ENCODE results near the gene SRRM3.
"Not testable (repeated sequence)": the region's sequence is repeated elsewhere in the genome, so short reads cannot be mapped to it uniquely, and the experiment has no call there.

Gene SRRM3

DNA sequence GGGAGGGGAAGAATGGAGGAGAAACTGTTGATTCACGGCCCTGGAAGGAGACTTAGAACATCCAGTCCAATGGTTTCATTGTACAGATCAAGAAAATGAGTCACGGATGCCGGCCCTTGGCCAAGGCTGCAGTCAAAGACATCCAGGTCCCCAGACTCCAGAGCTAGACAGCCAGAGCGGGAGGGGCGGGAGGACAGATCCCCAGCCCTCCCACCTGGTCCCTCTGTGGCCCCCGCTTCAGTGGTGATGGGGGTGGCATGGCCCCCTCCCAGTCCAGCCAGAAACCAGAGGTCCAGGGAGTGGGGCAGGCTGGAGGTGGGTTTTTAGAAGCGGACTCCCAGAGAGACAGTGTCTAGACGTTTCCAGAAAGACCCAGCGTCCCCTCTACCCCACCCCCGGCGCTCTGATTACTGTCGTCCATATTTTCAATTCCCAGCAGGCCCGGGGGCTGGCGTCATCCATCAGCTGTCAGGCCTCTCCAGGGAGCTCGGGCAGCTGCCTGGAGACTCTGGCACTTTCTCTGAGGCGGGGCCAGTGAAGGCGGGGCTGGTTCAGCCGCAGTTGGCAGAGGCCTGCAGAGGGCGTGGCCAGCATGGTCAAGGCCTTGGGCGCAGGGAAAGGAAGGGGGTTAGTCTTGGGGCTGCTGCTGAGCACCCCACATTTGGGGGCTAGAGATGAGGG is 92.8 kb downstream of the SRRM3 start:
- DNase-seq = no peak

DNA sequence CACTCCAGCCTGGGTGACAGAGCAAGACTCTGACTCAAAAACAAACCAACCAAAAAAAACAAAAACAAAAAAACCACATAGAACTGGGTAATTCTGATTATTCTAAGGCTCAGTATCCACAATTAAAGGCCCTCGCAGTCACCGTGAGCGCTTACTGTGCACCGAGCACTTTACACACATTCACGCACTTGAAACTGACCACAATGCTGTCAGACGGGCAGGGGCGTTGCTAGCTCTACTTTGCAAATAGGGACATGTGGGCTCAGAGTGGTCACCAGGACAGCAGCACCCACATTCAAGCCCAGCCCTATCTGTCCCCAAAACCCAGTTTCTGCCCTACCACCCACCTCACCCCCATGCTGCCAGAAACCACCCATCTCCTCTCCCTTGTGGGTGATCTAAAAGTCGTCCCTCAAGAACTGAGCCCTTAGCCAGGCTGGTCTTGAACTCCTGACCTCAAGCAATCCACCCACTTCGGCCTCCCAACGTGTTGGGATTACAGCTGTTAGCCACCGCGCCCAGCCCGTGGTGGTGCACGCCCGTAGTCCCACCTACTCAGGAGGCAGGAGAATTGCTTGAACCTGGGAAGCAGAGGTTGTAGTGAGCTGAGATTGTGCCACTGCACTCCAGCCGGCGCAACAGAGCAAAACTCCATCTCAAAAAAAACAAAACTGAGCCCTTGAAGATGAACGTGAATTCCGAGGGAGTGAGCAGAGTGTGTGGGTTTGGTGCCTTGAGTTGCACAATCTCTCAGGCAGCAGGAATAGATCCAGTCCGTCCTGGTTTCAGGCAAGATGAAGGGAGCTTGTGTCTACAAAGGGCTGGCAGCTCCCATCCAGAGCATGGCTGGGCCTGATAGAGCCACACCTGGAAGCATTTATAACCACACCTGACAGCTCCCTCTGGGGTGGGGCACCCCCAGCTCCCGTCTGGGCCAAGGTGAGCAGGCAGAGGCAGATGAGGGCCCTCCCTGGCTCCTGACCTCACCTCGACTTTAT is 95.3 kb downstream of the SRRM3 start:
- no peak for DNase-seq

DNA sequence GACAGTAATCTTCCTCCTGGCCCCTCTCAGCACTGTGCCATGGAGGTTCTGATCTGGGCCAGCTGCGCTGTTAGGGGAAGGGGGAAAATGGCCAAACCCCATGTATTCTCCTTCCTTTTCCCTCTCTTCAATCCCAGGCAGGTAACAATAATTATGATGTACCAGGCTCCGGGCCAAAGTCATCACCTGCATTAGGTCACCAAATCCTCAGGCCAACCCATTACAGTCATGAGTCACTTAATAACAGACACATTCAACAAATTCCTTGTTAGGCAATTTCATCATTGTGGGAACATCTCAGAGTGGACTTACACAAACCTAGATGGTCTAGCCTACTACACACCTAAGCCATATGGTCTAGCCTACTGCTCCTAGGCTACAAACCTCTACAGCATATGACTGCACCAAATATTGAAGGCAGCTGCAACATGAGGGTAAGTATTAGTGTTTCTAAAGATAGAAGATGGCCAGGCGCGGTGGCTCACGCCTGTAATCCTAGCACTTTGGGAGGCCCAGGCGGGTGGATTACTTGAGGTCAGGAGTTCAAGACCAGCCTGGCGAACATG is 98.6 kb downstream of the SRRM3 start:
- DNase-seq = no peak

DNA sequence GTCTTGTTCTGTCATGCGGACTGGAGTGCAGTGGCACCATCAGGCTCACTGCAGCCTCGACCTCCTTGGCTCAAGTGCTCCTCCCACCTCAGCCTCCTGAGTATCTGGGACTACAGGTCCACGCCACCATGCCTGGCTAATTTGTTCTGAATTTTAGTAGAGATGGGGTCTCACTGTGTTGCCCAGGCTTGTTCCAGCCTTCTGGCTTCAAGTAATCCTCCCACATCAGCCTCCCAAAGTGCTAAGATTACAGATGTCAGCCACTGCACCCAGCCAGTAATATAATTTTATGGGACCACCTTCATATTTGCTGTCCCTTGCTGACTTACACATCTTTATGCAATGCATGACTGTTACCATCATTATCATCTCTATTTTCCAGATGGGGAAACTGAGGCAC is 99.3 kb downstream of the SRRM3 start:
- no peak for DNase-seq

DNA sequence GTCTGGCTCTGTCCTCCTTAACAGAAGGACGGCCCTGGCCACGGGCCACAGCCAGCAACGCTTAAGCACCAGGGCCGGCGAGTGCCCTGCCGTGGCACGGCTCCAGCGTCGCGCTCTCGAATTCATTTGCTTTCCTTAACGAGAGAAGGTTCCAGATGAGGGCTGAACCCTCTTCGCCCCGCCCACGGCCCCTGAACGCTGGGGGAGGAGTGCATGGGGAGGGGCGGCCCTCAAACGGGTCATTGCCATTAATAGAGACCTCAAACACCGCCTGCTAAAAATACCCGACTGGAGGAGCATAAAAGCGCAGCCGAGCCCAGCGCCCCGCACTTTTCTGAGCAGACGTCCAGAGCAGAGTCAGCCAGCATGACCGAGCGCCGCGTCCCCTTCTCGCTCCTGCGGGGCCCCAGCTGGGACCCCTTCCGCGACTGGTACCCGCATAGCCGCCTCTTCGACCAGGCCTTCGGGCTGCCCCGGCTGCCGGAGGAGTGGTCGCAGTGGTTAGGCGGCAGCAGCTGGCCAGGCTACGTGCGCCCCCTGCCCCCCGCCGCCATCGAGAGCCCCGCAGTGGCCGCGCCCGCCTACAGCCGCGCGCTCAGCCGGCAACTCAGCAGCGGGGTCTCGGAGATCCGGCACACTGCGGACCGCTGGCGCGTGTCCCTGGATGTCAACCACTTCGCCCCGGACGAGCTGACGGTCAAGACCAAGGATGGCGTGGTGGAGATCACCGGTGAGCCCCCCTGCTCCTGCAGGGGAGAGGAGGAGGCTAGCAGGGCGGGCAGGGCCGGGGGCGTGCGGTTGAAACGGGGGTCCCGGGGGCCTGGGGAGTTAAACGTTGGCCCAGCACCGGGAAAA is 100.9 kb downstream of the SRRM3 start, which contains the start of gene HSPB1:
Gene HSPB1 (plus strand): TSS at position 327 of the 855 bp plus-strand sequence. CDS start 40 bp downstream, at position 367.
- DNase-seq = peak; percentile 84

DNA sequence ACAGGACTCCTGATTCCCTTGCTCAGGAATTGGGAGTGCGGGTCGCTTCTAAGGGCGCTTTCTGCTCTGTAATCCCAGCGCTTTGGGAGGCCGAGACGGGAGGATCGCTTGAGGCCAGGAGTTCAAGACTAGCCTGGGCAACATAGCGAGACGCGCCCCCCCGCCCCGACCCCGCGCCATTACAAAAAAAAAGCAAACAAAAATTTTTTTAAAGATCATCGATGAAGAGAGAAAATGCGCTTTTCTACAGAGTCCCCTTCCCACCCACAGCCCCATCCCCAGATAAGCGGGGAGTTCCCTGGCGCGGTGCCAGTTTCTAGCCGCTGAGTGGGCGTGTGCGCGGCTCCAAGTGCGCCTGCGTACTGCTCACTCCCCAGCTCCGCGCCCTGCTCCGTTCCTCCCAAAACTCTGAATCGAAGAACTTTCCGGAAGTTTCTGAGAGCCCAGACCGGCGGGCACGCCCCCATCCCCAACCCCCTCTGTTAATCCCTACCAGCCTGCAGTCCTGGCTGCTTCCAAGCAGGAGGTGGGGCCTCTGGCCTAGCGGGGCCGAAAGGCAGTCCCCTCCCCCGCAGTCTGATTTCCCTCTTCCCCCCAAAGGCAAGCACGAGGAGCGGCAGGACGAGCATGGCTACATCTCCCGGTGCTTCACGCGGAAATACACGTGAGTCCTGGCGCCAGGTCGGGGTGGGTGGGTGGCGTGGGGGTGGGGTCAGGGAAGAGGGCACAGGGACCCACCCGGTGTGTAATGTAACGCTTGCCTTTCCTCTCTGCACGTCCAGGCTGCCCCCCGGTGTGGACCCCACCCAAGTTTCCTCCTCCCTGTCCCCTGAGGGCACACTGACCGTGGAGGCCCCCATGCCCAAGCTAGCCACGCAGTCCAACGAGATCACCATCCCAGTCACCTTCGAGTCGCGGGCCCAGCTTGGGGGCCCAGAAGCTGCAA is 101.8 kb downstream of the SRRM3 start:
- DNase-seq = peak; percentile 87

DNA sequence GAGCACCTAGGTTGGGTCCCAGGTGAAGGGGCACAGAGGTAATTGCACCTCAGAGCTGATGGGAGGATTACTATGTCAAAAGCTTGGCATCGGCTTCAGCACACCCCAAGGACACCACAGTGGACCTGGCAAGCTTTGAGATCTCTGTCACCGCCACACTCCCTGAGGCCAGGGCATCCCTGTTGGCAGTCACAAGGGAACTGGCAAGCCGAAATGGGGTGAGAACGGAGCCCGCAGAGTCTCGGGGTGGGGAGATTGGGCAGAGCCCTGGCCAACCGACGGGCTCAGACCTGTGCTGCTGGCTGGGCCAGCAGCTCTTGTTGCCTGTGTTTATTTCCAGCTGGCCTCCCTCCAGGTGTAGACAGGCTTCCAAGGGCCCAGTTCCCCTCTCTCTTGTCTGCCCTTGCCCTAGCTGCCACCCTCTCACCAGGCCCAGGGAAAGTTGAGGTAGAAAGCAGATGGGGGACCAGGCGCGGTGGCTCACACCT is 103.2 kb downstream of the SRRM3 start:
- no peak for DNase-seq

DNA sequence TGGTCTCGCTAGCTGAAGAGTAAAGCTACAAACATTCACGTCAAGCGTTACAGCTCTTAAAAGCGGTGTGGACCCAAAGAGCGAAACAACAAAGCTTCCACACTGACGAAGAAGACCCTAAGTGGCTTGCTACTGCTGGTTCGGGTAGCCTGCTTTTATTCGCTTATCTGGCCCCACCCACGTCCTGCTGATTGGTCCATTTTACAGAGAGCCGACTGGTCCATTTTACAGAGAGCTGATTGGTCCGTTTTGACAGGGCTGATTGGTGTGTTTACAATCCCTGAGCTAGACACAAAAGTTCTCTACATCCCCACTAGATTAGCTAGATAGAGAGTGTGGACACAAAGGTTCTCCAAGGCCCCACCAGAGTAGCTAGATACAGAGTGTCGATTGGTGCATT is 107.2 kb downstream of the SRRM3 start:
- not testable (repeated sequence) for DNase-seq

DNA sequence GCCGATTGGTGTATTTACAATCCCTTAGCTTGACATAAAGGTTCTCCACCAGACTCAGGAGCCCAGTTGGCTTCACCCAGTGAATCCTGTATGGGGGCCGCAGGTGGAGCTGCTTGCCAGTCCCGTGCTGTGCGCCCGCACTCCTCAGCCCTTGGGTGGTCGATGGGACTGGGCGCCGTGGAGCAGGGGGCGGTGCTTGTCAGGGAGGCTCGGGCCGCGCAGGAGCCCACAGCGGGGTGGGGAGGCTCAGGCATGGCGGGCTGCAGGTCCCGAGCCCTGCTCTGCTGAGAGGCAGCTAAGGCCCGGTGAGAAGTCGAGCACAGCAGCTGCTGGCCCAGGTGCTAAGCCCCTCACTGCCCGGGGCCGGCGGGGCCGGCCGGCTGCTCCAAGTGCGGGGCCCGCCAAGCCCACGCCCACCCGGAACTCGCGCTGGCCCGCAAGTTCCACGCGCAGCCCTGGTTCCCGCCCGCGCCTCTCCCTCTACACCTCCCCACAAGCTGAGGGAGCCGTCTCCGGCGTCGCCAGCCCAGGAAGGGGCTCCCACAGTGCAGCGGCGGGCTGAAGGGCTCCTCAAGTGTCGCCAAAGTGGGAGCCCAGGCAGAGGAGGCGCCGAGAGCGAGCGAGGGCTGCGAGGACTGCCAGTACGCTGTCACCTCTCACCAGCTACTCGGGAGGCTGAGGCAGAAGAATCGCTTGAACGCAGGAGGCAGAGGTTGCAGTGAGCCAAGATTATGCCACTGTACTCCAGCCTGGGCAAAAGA is 107.8 kb downstream of the SRRM3 start:
- not testable (repeated sequence) for DNase-seq

DNA sequence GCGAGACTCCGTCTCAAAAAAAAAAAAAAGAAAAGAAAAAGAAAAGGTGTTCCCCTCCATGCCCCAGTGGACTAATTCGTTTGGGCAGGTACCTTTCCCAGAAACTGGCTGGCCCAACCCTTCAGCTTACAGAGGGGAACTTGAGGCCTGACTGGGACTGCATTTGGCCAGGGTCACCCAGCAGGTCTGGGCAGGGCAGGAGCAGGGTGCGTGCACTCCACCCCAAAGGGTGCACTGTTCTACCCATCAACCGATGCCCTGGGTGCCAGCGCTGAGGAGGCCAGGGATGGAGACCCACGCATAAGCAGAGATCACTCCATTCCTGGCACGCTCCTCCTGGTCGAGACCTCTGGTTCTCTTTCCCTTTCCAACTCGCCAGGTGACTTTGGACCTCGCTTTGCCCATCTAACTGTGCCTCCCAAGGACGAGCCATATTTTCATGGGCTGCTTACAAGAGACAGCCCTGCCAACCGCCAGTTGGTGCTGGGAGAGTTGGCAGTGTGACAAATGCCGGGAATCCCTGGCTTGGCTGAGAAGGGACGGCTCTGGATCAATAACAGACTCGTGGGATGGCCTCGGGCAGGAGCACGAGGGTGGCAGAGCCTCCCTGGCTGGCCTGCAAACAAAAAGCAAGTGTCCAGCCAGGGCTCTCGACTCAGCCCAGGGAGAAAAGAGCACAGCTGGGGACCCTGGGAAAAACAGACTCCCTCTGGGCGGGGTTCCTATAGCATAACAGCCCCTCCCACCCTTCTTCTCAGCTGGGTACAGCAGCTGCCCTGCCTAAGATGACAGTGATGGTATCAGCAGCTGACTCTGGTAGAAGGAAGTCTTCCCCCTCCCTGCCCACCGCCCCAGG is 108.6 kb downstream of the SRRM3 start:
- DNase-seq = no peak

DNA sequence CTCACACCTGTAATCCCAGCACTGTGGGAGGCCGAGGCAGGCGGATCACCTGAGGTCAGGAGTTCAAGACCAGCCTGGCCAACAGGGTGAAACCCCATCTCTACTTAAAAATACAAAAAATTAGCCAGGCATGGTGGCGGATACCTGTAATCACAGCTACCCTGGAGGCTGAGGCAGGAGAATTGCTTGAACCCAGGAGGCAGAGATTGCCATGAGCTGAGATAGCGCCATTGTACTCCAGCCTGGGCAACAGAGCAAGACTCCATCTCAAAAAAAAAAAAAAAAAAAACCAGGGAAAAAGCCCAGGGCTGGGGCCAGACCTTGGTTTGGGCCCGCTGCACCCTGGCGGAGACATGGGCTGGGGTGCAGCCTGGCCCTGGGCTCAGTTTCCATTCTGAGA is 110.1 kb downstream of the SRRM3 start:
- not testable (repeated sequence) for DNase-seq

DNA sequence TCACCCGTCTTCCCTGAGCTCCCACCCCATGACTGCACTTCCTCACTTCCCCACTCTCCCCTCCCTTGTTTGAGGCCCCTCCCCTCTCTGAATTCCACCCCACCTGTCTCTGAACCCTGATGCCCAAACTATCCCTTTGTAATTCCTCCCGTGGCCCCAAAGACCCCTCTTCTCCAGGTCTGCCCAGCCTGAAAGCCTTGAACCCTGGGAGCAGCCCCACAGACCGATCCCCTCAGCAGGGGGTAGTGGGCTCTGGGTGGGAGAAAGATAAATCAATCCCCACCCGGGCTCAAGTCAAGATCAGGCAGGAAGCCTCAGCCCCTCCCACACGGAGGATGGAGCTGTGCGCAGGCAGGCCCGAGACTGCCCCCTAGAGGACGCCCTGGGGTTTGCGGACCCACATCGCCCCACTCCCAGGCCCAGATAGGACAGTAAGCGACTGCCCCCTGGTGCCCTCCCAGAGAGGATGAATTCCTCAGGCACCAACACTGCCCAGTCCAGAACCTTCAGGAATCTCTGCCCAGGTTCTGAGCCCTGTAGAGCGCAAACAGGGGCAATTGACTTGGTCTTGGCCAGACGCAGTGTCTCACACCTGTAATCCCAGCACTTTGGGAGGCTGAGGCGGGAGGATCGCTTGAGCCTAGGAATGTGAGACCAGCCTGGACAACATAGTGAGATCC is 112.5 kb downstream of the SRRM3 start:
- peak; percentile 98 for DNase-seq

DNA sequence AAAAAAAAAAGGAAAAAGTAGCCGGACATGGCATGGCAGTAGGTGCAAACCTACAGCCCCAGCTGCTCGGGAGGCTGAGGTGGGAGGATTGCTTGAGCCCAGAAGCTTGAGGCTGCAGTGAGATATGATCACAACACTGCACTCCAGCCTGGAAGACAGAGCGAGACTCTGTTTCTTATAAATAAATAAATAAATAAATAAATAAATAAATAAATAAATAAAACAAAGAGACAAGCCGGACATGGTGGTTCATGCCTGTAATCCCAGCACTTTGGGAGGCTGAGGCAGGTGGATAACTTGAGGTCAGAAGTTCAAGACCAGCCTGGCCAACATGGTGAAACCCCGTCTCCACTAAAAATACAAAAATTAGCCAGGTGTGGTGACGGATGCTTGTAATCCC is 113.0 kb downstream of the SRRM3 start:
- DNase-seq = not testable (repeated sequence)

DNA sequence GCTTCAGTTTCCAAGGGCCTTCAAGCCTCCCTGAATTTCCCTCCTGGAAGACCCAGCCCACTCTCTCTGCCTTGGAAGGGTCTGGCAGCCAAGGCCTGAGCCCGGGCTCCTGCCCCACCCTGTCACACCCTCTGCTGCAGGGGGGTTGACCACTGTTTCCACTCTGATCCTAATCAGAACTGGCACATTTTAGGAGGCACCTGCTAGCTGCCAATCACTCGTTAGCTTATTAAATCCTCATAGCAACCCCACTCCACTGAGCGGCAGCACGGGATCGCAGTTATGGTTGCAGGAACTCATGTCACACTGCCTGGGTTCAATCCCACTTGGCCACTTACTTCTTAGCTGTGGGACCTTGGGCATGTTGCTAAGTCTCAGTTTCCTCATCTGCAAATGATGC is 113.7 kb downstream of the SRRM3 start:
- no peak for DNase-seq

DNA sequence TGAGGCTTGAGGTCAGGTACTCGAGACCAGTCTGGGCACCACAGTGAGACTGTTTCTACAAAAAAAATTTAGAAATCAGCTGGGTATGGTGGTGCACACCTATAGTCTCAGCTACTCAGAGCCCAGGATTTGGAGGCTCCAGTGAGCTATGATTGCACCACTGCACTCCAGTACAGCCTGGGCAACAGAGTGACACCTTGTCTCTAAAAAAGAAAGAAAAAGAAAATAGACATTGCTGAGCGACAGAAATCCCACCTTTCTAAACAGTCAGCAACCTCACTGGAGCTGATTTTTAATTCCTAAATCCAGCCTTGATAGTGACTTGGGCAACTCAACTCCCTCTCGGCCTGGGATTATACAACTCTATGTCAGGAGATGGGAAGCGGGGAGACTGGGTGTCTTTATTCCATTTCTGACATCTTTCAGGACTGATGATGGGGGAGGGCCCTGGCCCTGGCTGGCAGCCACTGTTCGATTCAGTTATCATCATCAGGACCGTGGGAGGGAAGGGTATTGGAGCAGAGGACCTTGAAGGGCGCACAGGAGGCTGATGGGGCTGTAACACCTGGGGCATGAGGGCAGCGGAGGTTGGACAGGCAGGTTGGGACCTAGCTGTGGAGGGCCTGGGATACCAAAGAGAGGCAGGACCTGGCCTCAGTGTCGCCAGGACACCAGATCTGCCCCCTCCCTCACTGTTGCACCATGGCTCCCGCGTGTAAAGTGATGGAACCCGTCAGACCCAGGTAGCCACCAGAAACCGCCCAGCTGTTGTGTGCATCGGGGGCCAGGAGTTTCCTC is 115.5 kb downstream of the SRRM3 start:
- DNase-seq = no peak

DNA sequence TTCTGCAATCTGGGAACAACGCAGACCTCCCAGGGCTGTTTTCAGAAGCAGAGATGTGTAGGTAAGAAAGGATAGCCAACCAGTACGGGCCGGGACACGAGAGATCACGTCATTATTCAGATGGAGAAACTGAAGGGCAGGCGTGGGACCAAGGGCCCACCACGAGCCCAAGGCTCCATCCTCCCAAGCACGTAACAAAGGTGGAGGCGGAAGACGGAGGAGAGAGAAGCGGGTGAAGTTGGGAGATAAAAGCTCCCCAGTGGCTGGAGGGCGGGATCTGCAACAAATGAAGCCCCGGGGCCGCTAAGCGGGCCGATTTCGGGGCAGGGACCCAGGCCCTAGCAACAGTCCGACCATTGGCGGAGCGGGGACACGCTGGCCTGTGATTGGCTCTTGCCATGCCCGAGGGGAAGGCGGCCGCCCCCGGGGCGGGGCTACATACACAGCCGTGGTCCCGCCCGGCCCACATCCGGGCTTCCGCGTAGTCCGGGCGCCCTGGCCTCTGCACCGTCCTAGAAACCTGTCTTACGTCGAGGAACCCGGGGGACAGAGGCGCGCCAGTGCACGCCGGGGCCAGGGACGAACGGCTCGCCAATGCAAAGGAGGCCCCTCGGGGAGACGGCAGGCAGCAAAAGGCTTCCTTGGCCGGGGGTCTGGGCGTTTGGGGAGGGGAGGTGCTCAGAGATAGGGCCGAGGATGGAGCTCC is 116.2 kb downstream of the SRRM3 start:
- peak; percentile 98 for DNase-seq

Data from CD4-positive, alpha-beta T cell treated with Interleukin-17A for 4 hours (primary cell).